Activated CD4-positive, alpha-beta T cell treated with anti-CD3 and anti-CD28 coated beads, Interleukin-2, amount 50 U/mL, for 24 hours (primary cell): ENCODE results near the gene TSR3.

Experiments used
- DNase-seq, 2 donors: peaks; one replicate each; pipeline ENCODE4 v3.0.0-alpha.2; 2020; ENCODE audit warnings: low read depth in 1 of 2, low spot score in 1 of 2

The TSR3 gene

DNA sequence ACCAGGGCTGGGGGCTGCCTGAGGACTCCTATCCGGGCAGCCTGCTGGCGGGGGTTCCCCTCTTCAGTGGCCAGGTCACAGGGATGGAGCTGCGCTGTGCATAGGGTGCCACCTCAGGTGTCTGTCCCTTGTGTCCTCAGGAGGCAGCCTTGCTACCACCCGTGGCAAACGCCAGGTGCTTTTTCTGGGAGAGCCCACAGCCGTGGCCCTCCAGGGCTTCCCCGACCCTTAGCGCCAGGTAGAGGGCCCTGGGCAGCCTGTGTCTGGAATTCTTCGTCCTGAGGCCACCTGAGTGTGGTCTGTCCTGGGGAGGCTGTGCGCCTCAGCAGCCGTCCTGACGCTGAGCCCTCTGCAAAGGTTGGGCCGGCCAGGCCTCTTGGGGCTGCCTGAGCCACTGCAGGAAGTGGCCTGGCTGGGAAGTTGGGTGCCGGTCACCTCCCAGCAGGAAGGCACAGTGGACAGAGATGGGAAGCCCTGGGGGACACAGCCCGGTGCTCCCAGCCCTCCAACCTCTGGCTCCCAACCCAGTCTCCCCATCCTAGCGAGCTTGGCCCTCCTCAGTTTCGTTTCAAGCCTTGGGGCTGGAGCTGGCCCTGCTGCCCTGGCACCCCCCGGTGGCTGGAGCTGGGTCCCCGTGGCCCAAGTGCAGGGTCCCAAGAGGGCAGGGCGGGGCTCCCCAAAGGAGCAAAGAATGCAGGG is 25.9 kb downstream of the TSR3 start:
- DNase-seq = no peak

DNA sequence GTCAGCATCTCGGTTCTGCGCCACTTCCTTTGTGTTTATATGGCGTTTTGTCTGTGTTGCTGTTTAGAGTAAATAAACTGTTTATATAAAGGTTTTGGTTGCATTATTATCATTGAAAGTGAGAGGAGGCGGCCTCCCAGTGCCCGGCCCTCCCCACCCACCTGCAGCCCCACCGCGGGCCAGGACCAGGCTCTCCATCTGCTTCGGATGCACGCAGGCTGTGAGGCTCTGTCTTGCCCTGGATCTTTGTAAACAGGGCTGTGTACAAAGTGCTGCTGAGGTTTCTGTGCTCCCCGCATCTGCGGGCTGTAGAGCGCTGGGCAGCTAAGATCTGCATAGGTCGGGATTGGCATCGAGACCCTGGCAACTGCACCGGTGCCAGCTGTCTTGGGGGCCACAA is 26.4 kb downstream of the TSR3 start:
- DNase-seq = no peak

- no peak for DNase-seq
Observed at GRCh38 chr16:1324286-1324826, 27.3 kb downstream of the TSR3 start.

DNA sequence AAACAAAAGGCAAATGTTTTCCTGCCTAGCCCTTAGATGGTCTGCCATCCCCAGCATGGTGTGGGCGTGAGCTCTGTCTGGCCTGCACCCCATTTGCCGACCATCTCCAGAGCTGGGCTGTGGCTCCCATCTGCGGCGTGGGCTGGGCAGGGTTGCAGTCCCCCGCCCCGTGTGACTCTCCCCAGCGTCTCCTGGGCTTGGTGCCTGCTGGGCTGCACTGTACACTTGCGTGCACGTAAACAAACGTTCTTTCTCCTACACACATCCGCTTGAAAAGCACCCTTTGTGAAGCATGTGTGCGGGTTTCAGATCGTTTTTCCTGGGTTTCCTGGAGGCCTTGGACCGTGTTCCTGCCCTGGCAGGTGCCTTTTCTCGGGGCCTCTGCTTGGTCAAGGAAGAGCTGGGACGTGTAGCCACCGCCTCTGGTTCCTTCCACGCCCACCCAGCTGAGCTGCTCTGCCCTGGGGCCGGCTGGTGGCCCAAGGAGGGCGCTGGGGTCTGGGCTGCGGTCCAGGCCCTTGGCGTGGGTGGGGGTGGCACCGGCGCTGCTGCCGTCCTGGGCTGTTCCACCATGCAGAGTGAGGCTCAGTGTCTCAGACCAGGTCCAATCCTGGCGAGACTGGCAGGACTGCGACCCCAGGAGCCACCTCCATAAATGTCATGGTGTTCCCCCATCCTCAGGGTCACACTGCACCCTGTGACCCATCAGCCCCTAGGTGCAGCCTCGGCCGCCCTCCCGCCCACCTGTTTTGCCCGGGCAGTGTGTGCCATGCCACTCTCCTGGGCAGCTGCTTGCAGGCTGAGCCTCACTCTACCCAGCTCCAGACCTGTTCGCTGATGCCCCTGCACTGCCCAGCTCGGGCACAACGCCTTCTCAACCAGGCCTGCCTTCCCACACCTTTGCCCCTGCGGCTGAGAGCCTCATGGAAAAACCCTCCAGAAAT is 28.1 kb downstream of the TSR3 start:
- DNase-seq = no peak

DNA sequence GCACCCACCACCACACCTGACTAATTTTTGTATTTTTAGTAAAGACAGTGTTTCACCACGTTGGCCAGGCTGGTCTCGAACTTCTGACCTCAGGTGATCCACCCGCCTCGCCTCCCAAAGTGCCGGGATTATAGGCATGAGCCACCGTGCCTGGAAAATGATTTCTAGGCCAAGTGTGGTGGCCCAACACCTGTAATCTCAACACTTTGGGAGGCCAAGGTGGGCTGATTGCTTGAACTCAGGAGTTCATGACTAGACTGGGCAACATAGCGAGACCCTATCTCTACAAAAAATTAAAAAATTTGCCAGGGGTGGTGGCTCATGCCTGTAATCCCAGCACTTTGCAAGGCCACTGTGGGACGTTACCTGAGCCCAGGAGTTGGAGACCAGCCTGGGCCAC is 29.3 kb downstream of the TSR3 start:
- DNase-seq = no peak

DNA sequence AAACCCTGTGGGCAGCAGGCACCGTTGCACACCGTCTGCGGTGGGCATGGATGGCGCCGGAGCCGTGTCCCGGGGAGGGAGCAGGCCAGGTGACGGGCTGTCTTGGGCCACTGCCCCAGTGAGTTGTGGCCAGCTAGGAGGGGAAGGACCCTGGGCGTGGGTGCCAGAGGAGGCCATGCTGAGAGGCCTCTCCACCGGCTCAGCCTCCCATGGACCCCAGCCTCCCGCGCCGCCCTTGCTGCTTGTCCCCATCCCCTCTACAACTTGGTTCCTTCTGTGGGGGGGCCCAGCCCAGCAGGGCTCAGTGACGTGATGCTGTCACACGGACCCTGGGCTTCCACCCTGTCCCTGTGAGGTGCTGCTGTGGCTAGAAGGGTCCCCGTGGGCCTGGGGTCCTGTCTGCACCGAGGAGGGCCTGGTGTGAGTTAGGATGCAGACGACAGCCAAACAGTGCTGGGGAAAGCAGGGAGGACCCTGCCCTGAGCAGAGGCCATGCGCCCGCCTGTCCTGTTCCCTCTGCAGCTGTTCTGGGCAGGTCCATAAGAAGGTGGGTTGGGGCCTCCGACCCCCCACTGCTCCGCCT is 30.9 kb downstream of the TSR3 start:
- no peak for DNase-seq

DNA sequence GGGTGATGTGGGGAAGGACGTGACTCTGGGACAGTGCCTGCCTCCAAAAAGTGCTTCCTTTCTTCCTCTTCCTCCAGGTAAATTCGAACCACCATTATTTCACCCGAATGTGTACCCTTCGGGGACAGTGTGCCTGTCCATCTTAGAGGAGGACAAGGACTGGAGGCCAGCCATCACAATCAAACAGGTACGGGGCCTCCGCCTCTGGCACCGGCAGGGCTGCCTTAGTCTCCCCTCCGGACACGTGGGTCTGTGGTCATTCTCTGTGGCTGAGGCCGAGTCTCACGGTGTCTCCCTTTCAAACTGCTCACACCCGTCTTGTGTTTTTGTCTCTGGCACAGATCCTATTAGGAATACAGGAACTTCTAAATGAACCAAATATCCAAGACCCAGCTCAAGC is 31.6 kb downstream of the TSR3 start:
- DNase-seq = no peak

DNA sequence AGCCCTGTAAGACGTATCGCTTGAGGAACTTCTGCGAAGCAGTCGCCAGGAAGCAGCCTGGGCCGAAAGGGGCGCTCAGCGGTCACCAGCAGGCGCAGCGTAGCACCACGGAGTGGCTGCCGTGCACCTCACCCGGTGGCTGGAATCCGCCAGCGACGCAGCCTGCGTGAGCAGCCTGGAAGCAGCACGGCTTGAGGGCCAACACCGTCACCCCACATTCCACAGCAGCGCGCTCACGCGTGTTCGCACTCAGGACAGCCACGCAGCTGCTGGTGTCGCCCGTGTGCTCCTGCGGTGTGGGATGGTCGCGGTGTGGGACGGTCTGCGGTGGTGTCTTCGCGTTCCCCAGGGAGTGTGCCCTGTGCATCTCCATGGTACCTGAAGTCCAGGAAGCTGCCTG is 32.6 kb downstream of the TSR3 start:
- DNase-seq = no peak

GRCh38 chr16:1318268-1318545 is 33.5 kb downstream of the TSR3 start:
- DNase-seq = no peak

DNA sequence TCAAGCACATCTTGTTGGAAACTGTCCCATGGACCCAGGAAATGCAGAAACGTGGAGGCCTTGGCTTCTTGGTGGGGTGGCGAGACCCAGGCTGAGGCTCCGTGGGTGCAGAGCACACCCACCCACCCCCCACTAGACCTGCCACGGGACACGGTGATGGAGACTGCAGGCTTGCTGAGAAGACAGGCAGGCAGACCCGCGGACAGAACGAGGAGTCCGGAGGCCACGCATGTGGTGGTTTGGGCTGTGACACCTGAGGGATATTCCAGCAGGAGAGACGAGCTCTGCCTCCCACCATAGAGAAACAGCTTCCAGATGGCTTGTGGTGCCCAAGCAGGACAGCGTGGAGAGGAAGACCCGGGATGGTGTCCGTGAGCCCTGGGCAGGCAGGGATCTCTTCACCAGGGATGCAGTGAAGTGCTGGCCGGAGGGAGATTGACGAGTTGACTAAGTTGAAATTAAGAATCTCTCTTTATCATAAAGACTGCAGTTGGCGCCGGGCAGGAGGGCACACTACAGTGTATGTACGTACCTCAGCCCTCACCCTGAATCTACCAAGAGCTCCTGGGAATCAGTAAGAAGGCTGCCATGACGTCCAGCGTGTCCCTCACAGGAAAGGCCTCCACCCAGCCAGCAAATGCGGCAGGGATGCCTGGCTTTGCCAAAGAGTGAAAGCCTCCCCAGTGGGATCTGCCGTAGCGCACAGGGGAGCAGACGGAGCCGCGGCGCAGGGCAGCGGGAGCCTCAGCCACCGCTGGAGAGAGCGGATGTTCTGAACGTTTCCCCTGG is 34.0 kb downstream of the TSR3 start:
- DNase-seq = no peak

DNA sequence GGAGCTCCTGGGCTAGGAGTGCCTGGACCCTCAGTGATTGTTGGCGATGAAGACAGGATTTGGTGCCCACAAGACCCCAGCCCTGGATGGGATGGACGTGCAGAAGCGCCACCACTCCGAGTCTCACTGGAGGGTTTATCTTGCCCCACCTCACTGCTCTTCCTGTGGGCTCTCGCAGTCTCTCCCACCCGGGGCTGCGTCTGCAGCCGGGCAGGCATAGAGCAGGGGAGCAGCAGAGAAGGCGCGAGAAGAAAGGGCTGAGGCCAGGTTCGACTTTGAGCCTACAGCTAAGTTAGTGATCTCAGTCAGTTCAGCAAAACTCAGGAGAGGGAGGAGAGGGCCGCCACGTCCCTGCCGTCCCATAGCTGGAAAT is 35.7 kb downstream of the TSR3 start:
- DNase-seq = no peak

GRCh38 chr16:1315081-1316032 is 36.3 kb downstream of the TSR3 start:
- no peak for DNase-seq

GRCh38 chr16:1314399-1315068 is 37.1 kb downstream of the TSR3 start:
- no peak for DNase-seq

DNA sequence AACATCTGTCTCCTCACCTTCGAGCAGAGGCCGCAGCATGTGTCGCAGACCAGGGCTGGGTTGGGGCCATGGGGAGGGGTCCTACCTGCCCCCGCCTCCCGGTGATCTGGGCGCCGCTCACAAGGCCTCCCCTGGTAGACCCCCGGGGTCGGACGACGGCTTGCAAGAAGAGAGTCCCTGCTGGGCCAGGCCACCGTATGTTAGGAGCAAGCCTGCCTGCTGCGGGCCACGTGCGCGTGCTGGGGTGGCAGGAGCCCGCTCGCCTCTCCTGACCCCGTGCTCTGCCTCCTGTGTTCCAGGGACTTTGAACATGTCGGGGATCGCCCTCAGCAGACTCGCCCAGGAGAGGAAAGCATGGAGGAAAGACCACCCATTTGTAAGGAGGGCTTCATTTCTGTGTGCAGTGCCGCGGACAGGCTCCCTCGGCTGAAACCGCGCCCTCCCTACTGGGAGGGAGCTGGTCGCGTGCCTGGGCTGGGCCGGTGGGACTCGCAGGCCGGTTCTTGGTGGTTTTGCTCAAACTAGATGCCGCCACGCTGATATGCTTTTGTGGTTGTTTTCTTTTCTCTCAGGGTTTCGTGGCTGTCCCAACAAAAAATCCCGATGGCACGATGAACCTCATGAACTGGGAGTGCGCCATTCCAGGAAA is 37.8 kb downstream of the TSR3 start:
- DNase-seq = no peak

- DNase-seq = no peak
Observed at GRCh38 chr16:1312903-1313302, 38.8 kb downstream of the TSR3 start.

GRCh38 chr16:1312467-1312816 is 39.2 kb downstream of the TSR3 start:
- no peak for DNase-seq

DNA sequence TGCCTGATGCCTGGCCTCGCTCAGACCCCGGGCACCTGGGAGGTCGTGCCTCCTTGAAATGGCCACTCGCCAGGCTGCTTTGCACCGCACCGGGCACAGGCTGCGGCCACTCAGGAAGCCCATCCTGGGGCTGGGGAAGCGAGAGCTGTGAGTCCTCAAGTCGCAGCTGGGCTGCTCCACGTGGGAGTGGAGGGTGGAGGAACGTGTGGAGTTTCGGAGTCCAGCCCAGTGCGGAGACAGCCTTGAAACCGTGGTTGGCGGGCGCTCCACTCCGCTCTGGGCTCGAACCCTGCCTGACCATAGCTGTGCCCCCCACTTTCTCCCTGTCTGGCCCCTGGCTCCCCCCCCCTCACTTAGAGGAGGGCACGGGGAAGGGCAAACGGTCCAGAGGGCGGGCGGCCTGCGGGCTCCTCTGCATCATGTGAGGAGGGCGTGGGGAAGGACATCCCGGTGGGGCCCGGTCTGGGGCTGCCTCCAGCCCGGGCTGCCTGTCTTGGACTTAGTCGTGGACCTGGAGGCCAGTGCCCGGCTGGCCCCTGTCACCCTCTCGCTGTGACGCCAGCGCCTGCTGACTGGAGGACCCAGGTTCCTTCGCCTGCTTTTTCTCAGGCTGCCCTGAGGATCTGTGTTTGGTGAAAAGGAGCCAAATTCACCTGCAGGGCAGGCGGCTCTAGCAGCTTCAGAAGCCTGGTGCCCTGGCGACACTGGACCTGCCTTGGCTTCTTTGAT is 39.8 kb downstream of the TSR3 start:
- DNase-seq = no peak

- no peak for DNase-seq
Observed at GRCh38 chr16:1311212-1311737, 40.4 kb downstream of the TSR3 start.
